ENCODE measurements around the gene INS.

Gene INS

DNA sequence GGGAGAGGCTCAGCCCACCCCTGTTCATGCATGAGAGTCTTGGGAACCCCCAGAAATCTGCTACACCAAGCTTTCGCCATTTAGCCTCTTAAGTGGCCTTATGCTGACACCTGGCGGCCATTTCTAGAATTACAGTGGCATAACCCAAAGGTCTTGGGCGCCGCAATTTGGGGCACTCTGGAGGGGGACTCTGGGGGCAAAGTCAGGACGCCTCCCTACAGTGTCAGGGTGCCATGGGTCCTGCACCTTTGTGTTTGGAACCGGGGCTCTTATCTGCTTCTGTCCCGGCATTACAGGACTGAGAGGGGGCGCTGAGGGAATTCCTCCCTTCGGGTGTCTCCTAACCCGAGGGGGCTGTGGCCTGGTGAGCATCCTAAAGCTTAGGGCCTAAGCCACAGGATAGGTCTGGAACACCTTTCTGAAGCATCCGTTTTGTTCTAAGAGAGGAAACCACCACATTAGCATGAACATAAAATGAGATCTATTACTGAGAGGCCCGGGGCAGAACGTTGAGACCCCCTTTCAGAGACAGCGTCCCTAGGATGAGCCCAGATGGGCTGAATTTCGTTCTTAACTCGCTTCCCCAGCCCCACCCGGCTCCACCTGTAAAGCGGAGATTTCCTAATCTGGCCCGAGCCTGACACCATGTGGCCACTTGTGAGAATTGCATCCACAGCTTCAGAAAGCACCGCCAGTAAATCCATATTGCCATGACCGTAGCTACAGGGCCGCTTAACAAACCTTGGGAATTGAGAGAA is 9.3 kb downstream of the INS start:
- peaks cover 38% of the 10 kb centered on the region for H3K27me3 ChIP-seq (ENCODE audit: insufficient read depth, poor library complexity, severe bottlenecking)
- TF ChIP-seq CTCF (IDR thresholded peaks at IDR 0.05; ENCODE audit: poor library complexity, severe bottlenecking), result peak; percentile 89
- no peak overlapping the region for H3K4me3 ChIP-seq (ENCODE audit: severe bottlenecking)
- DNase-seq (ENCODE audit: low spot score), result no peak
- ATAC-seq (ENCODE audit: low read depth), result peak; percentile 39
- H3K4me1 ChIP-seq (ENCODE audit: insufficient read depth, poor library complexity, severe bottlenecking), result no peaks in the 10 kb centered on the region
- no peaks in the 10 kb centered on the region for H3K9me3 ChIP-seq (ENCODE audit: severe bottlenecking)
- H3K27ac ChIP-seq (ENCODE audit: poor library complexity, severe bottlenecking), result no peak overlapping the region
- H3K36me3 ChIP-seq (ENCODE audit: low read depth), result no peaks in the 10 kb centered on the region

- Histone ChIP-seq H3K36me3 (ENCODE audit: low read depth) (no peaks in the 10 kb centered on the region), H3K27me3 (ENCODE audit: insufficient read depth, poor library complexity, severe bottlenecking) (peaks cover 53% of the 10 kb centered on the region), H3K4me1 (ENCODE audit: insufficient read depth, poor library complexity, severe bottlenecking) (no peaks in the 10 kb centered on the region), H3K4me3 (ENCODE audit: severe bottlenecking) (no peak overlapping the region), H3K27ac (ENCODE audit: poor library complexity, severe bottlenecking) (no peak overlapping the region), H3K9me3 (ENCODE audit: severe bottlenecking) (no peaks in the 10 kb centered on the region)
- DNase-seq (ENCODE audit: low spot score) (no peak), ATAC-seq (ENCODE audit: low read depth) (no peak)
- peak; percentile 57 for TF ChIP-seq CTCF (IDR thresholded peaks at IDR 0.05; ENCODE audit: poor library complexity, severe bottlenecking)
These were observed 10.9 kb downstream of the INS start for GRCh38 chr11:2149864-2150847.

- H3K9me3 ChIP-seq (ENCODE audit: severe bottlenecking), result no peaks in the 10 kb centered on the region
- H3K36me3 ChIP-seq (ENCODE audit: low read depth), result no peaks in the 10 kb centered on the region
- no peak for DNase-seq (ENCODE audit: low spot score)
- H3K4me3 ChIP-seq (ENCODE audit: severe bottlenecking), result no peak overlapping the region
- ATAC-seq (ENCODE audit: low read depth), result no peak
- H3K27me3 ChIP-seq (ENCODE audit: insufficient read depth, poor library complexity, severe bottlenecking), result peaks cover 60% of the 10 kb centered on the region
- H3K4me1 ChIP-seq (ENCODE audit: insufficient read depth, poor library complexity, severe bottlenecking), result no peaks in the 10 kb centered on the region
- no peak for TF ChIP-seq CTCF (IDR thresholded peaks at IDR 0.05; ENCODE audit: poor library complexity, severe bottlenecking)
- H3K27ac ChIP-seq (ENCODE audit: poor library complexity, severe bottlenecking), result no peak overlapping the region
These were observed 11.5 kb downstream of the INS start for GRCh38 chr11:2149460-2149859.

- H3K27me3 ChIP-seq (ENCODE audit: insufficient read depth, poor library complexity, severe bottlenecking), result peaks cover 69% of the 10 kb centered on the region
These were observed 12.4 kb downstream of the INS start for GRCh38 chr11:2148595-2148994.

More at GRCh38 chr11:2148595-2148994, 12.4 kb downstream of the INS start:
- Histone ChIP-seq H3K27ac (ENCODE audit: poor library complexity, severe bottlenecking) (no peak overlapping the region), H3K36me3 (ENCODE audit: low read depth) (no peaks in the 10 kb centered on the region), H3K4me3 (ENCODE audit: severe bottlenecking) (no peak overlapping the region), H3K9me3 (ENCODE audit: severe bottlenecking) (no peaks in the 10 kb centered on the region), H3K4me1 (ENCODE audit: insufficient read depth, poor library complexity, severe bottlenecking) (no peaks in the 10 kb centered on the region)
- no peak for TF ChIP-seq CTCF (IDR thresholded peaks at IDR 0.05; ENCODE audit: poor library complexity, severe bottlenecking)
- DNase-seq (ENCODE audit: low spot score) (no peak), ATAC-seq (ENCODE audit: low read depth) (no peak)
